ENCODE data around the gene ZKSCAN3.

- TF ChIP-seq CTCF (IDR thresholded peaks at IDR 0.05; ENCODE audit: insufficient read depth, low read length, poor library complexity, severe bottlenecking) (no peak), EZH2phosphoT487 (conservative IDR thresholded peaks at IDR 0.05; ENCODE audit: low read length) (no peak)
These were observed 46.2 kb upstream of the ZKSCAN3 start for GRCh38 chr6:28303570-28303969.

Data from SU-DHL-6 (cell line).